ENCODE results near the gene EMP3. TPM values are rescaled to one million over a fixed set of nuclear protein-coding genes. Genes with fewer than 3 reads are reported as not detected.
"Not testable (repeated sequence)": the region's sequence is repeated elsewhere in the genome, so short reads cannot be mapped to it uniquely, and the experiment has no call there.

The EMP3 gene
- total and polyA plus RNA-seq, 2 of the 13 experiments (the other 11 are each of a cell fraction or from before 2014, with no cell fraction given): 2.2 to 7.8 TPM

DNA sequence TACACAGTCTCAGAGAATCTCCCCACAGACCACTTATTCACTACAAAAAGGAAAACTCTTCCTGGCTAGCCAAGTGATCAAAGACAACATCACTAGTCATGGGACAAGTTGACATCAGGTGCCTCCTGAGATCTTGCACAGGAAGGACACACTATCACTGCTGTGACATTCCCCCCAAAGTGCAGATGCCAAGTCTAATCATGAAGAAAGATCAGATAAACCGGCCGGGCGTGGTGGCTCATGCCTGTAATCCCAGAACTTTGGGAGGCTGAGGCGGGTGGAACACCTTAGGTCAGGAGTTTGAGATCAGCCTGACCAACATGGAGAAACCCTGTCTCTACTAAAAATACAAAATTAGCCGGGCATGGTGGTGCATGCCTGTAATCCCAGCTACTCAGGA lies 15.6 kb upstream of the EMP3 start:
- intact Hi-C loops (cut with micrococcal nuclease; ENCODE audit: unreplicated experiment): loop anchor here (1.0 to 10.0 kb wide), 2 partner anchors 42 to 275 kb away; no protein-coding TSS in a partner anchor
- peaks cover 0 to 15% of the 10 kb centered on the region in 2 experiments; a peak in 3 of 5 replicates for H3K27me3 ChIP-seq (ENCODE audit: control insufficient read depth in 1 of 2, insufficient read depth in 2 of 2, low read length in 2 of 2)
- DNase-seq (ENCODE audit: low spot score); FAIRE-seq; H3K9ac ChIP-seq (ENCODE audit: insufficient read depth, low read depth, low read length); H3K27ac ChIP-seq (ENCODE audit: extremely low read length, insufficient read depth, low read length); BruUV-seq (replicated peaks); ATAC-seq; H3K36me3 ChIP-seq (replicated peaks in 1 of 2; ENCODE audit: control insufficient read depth in 1 of 2, insufficient read depth in 2 of 2, low read length in 2 of 2); H2AFZ ChIP-seq (ENCODE audit: low read length); H4K20me1 ChIP-seq (ENCODE audit: insufficient read depth, low read length); H3K79me2 ChIP-seq (ENCODE audit: insufficient read depth, low read length); H3K9me3 ChIP-seq (ENCODE audit: low read length): not testable (repeated sequence)
- TF ChIP-seq SP4 (CRISPR knock-in tag; IDR thresholded peaks at IDR 0.05): 0 out of 2 replicates have a peak, but pooled peaks have one; percentile 6
- POLR2A ChIA-PET: interaction anchor here (0.6 to 1.7 kb wide), 8 partner anchors 14 to 254 kb away, joined by 3 to 5 read pairs (median 4); partner anchors contain the start of genes SYNGR4 and TMEM143
- H3K4me3 ChIP-seq (replicated peaks in 1 of 3; ENCODE audit: insufficient read depth in 1 of 3, low read depth in 2 of 3, low read length in 3 of 3): 0 out of 6 replicates have a peak overlapping the region, but pooled peaks of 1 of the 3 experiments have one; percentile 75
- peak overlapping the region; percentile 96 for H3K4me2 ChIP-seq (ENCODE audit: low read depth, low read length)
- CTCF ChIA-PET (ENCODE audit: low intra/inter-chr PET ratio, low total read pairs): interaction anchor here (0.7 to 2.0 kb wide), 2 partner anchors 18 to 38 kb away, joined by 3 to 8 read pairs; no protein-coding TSS in a partner anchor
- in situ Hi-C loops (cut with HindIII; ENCODE audit: extremely low pct_ligation_motif_present, low pct_unique_long_range_greater_than_20kb): loop anchor here (5.0 to 10.0 kb wide), 2 partner anchors 37 to 275 kb away; partner anchors contain the start of gene ZNF114
- 14% methylated on average over 2 of the region's 5 CpGs for WGBS (ENCODE audit: low lambda C conversion rate)
- peaks cover 30% of the 10 kb centered on the region for H3K4me1 ChIP-seq (ENCODE audit: insufficient read depth, low read length)

DNA sequence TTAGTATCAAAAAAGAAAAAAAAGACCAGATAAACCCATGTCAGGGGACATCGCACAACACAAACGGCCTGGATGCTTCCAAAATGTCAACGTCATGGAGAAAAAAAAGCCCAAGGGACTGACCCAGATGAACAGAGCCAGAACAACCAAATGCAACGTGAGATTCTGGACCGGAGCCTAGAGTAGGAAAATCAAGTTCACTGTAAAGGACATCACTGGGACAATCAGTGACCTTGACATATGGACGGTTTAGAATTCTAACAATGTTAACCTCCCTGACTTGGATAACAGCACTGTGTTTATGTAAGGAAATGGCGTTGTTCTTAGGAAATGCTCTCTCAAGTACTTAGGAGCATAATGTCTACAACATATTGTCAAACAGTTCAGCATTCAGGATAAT lies 15.1 kb upstream of the EMP3 start:
- no peak for ATAC-seq
- intact Hi-C loops (cut with micrococcal nuclease; ENCODE audit: unreplicated experiment) (loop anchor here (10.0 kb wide), 1 partner anchor 275 kb away; no protein-coding TSS in a partner anchor), in situ Hi-C loops (cut with HindIII; ENCODE audit: extremely low pct_ligation_motif_present, low pct_unique_long_range_greater_than_20kb) (loop anchor here (10.0 kb wide), 1 partner anchor 275 kb away; no protein-coding TSS in a partner anchor)
- H3K27me3 ChIP-seq (ENCODE audit: control insufficient read depth in 1 of 2, insufficient read depth in 2 of 2, low read length in 2 of 2): peaks cover 0 to 10% of the 10 kb centered on the region in 2 experiments; a peak in 3 of 5 replicates
- peak; percentile 40 for FAIRE-seq
- no peaks in the 10 kb centered on the region for H4K20me1 ChIP-seq (ENCODE audit: insufficient read depth, low read length)
- H2AFZ ChIP-seq (ENCODE audit: low read length): no peak overlapping the region
- ChIA-PET CTCF (ENCODE audit: low intra/inter-chr PET ratio, low total read pairs) (no interaction called here), POLR2A (no interaction called here)
- no peak overlapping the region for H3K4me2 ChIP-seq (ENCODE audit: low read depth, low read length)
- H3K4me1 ChIP-seq (ENCODE audit: insufficient read depth, low read length): peaks cover 30% of the 10 kb centered on the region
- WGBS (ENCODE audit: low lambda C conversion rate): 13% methylated on average over 7 of the region's 7 CpGs
- no peak overlapping the region for H3K9ac ChIP-seq (ENCODE audit: insufficient read depth, low read depth, low read length)
- no peaks in the 10 kb centered on the region for H3K36me3 ChIP-seq (replicated peaks in 1 of 2; ENCODE audit: control insufficient read depth in 1 of 2, insufficient read depth in 2 of 2, low read length in 2 of 2)
- H3K4me3 ChIP-seq (replicated peaks in 1 of 3; ENCODE audit: insufficient read depth in 1 of 3, low read depth in 2 of 3, low read length in 3 of 3): no peak overlapping the region
- BruUV-seq (replicated peaks): no TSS peak
- H3K27ac ChIP-seq (ENCODE audit: extremely low read length, insufficient read depth, low read length): no peak overlapping the region
- peak; percentile 56 for DNase-seq (ENCODE audit: low spot score)
- no peaks in the 10 kb centered on the region for H3K79me2 ChIP-seq (ENCODE audit: insufficient read depth, low read length)
- H3K9me3 ChIP-seq (ENCODE audit: low read length): no peaks in the 10 kb centered on the region
- TF ChIP-seq BCL6 (CRISPR knock-in tag; IDR thresholded peaks at IDR 0.05) (peak; percentile 85), RXRB (CRISPR knock-in tag; IDR thresholded peaks at IDR 0.05; ENCODE audit: borderline replicate concordance) (peak; percentile 30; the same call in 1 of the 2 replicates), NR2F6 (IDR thresholded peaks at IDR 0.05) (no peak), NR2F6 (CRISPR knock-in tag; IDR thresholded peaks at IDR 0.05) (0 out of 2 replicates have a peak, but pooled peaks have one; percentile 16), TBL1XR1 (IDR thresholded peaks at IDR 0.05; ENCODE audit: borderline replicate concordance, low read length, partially characterized antibody) (peak; percentile 84), SKI (IDR thresholded peaks at IDR 0.05; ENCODE audit: partially characterized antibody) (peak; percentile 85), HMG20A (CRISPR knock-in tag; IDR thresholded peaks at IDR 0.05; ENCODE audit: borderline replicate concordance) (peak; percentile 38; the same call in 1 of the 2 replicates), THAP11 (CRISPR knock-in tag; IDR thresholded peaks at IDR 0.05) (no peak), RARA (CRISPR knock-in tag; IDR thresholded peaks at IDR 0.05) (peak; percentile 83), SOX13 (IDR thresholded peaks at IDR 0.05) (no peak), SOX13 (CRISPR knock-in tag; conservative IDR thresholded peaks at IDR 0.05 in 1 of 2, IDR thresholded peaks at IDR 0.05 in 1 of 2) (peak in 1 of 2 experiments; percentile 78; a peak in 2 of 4 replicates)
- TF ChIP-seq, protein P1, sequence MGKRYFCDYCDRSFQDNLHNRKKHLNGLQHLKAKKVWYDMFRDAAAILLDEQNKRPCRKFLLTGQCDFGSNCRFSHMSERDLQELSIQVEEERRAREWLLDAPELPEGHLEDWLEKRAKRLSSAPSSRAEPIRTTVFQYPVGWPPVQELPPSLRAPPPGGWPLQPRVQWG (CRISPR knock-in tag; IDR thresholded peaks at IDR 0.05; ENCODE audit: borderline replicate concordance, low read depth): no peak
- TF ChIP-seq, protein P2, sequence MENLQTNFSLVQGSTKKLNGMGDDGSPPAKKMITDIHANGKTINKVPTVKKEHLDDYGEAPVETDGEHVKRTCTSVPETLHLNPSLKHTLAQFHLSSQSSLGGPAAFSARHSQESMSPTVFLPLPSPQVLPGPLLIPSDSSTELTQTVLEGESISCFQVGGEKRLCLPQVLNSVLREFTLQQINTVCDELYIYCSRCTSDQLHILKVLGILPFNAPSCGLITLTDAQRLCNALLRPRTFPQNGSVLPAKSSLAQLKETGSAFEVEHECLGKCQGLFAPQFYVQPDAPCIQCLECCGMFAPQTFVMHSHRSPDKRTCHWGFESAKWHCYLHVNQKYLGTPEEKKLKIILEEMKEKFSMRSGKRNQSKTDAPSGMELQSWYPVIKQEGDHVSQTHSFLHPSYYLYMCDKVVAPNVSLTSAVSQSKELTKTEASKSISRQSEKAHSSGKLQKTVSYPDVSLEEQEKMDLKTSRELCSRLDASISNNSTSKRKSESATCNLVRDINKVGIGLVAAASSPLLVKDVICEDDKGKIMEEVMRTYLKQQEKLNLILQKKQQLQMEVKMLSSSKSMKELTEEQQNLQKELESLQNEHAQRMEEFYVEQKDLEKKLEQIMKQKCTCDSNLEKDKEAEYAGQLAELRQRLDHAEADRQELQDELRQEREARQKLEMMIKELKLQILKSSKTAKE (CRISPR knock-in tag; IDR thresholded peaks at IDR 0.05; ENCODE audit: borderline replicate concordance): no peak
